Activated CD4-positive, CD25-positive, alpha-beta regulatory T cell (primary cell): ENCODE measurements around the gene MICALL1.

Experiments
- DNase-seq, 4 experiments: peaks; one replicate each; lab custom pipeline; 2025; lab: John Stamatoyannopoulos, UW

The MICALL1 gene

DNA sequence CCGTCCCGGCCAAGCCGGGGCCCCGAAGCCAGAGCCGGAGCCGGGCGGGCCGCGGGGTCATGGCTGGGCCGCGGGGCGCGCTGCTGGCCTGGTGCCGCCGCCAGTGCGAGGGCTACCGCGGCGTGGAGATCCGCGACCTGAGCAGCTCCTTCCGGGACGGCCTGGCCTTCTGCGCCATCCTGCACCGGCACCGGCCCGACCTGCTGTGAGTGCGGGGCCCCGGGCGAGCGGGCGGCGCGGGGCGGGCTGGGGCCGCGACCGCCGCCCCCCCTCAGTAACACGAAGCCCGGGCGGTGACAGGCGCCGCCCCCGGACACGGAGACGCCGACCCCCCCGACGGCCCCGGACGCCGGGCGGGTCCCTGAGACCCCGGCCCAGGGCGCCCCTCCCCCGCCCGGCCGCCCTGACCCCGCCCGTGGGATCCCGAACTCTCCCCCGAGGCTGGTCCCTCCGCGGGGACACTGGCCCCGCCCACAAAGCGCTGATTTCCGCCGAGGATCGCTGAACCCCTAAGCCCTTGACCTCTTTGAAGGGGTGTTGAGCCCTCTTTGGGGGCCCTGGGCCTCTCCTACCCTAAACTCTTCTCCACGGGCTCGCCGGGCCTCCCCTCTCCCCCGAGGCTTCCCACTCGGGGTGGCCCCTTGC, 389 bp downstream of the MICALL1 start:
- DNase-seq: no peak

DNA sequence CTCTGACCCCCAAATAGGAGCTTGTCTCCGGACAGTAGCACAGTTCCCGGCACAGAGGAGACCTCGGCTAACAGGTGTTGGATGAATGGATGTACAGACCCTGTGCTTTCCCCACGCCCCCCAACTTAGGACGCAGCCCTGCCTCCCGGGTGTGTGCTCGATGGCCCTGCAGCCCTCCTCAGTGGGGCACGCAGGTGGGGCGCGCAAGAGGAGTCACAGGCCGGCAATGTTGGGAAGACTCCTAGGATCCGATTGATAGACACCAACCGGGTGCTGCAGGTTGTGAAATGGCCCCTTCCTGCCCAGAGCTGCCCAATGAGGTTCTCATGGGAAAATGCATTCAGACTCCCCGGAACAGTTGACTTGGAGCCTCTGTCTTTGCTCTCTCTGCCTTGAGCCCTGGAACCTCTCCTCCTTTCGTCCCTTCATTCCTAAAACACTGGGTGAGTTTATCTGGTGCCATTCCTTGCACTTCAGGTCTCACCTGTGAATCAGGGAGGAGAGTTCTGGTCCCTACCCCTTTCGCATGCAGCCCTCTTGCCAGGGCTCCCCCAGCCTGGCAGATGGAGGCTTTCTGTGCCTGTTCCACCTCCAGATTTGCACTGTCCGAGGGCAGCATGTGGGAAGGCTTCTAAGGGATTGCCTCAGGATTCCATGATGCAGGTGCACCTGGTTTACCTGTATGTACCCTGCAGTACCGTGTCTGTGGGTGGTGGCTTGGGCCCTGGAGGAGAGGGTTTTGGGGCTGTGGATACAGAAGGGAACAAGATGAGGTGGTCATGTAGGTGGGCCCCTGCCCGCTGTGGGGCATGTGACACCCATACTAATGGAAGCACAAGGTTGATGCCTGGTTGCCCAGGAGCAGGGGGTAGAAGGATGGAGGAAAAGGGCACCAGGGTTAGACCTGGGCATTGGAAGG, 1.2 kb downstream of the MICALL1 start:
- no peak for DNase-seq

DNA sequence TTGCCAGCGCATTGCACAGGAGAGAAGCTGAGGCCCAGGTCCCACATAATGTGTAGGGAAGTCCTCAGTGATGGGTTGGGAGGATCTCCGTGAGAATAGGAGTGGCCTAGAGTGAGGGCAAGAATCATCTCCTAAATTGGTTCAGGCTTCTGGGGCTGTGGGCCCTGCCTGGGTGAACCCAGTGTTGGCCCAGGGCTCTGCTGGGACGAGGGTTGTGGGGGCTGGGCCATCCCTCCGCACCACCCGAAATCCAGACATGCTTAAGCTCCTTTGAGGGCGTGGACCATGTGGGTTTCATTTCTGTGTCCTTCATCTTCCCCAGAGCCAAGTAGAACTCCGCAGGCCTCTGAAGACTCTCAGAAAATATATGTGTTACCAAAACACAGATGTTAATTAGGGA, 3.7 kb downstream of the MICALL1 start:
- no peak for DNase-seq

DNA sequence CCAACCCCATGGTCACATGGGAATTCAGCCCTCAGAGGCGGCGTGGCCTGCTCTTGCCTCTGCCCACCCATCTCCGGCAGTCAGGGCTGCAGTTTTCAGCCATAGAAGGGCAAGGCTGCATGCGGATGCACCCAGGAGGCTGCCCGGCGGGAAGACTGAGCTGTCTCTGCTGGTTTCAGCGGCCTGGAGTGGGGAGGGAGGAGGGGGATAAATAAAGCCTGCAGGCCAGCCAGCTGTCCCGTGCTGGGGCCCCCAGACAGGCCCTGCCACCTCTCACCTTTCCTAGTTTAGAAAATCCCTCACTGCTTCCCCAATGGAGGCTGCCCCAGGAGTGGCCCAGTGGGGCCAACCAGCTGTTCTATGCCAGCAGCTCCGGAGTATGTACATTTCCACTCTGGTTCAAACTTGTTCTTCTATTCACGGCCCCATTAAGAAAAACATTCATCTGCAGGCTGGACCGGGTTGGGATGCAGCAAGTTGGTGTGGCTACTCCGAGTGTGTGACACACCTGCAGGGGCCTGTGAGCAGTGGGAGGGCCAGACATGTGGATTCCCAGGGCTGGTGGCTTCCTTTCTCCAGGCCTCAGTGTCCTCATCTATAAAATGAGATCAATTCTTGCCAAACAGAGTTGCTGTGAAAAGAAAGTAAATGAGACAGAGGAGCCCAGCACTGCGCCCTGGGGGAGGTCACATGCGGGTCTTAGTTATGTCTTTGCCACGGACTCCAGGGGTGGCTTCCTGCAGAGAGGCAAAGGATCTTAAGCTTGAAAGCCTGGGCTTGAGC, 5.0 kb downstream of the MICALL1 start:
- no peak for DNase-seq

DNA sequence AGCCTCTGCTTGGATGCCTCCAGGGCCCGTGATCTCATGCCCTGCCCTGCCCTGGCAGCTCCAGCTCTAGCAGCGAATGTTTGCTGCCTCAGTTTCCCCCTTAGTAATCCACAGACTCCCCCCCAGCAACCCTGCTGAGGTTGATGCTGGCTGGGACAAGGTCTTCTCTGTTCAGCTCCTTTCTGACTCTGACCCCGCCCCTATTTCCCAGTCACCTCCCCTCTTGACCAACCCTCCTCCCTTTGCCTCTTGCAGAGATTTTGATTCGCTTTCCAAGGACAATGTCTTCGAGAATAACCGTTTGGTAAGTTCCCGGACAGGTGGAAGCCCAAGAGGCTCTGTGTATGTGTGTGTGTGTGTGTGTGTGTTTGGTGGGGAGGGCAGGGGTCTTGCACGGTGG, 5.6 kb downstream of the MICALL1 start:
- no peak for DNase-seq

DNA sequence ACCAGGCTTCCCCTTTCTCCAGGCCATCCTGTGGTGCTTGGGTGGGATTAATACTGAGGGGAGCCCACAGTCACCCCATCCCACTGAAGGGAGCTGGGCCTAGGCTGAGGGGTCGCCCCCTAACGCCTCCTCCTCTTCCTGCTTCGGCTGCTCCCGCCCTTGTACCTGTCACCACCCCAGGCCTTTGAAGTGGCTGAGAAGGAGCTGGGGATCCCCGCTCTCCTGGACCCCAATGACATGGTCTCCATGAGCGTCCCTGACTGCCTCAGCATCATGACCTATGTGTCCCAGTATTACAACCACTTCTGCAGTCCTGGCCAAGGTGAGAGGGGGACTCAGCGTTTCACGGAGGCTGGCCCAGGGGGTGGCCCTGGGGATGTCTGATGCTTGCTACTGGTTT, 6.1 kb downstream of the MICALL1 start:
- DNase-seq: no peak

DNA sequence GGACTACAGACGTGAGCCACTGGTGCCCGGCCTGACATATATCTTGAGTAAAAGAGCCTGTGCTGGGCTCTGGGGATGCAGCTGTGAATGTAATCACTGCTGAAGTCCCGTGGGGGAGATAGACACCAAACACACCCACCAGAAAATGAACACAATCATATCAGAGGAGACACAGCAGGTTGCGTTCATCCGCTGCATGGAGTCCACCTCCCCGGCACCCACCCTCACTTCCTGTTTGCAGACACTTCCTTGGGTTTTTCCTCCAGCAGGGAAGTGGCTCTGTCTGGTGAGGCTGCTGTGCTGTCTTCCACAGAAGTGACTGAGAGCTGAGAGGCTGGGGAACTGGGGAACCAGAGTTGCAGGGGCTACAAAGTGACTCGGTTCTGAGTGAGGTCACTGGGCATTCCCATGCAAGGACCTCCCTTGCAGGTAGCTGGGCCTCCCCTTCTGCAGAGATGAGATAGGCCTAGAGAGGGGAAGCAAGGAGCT, 7.2 kb downstream of the MICALL1 start:
- no peak for DNase-seq

DNA sequence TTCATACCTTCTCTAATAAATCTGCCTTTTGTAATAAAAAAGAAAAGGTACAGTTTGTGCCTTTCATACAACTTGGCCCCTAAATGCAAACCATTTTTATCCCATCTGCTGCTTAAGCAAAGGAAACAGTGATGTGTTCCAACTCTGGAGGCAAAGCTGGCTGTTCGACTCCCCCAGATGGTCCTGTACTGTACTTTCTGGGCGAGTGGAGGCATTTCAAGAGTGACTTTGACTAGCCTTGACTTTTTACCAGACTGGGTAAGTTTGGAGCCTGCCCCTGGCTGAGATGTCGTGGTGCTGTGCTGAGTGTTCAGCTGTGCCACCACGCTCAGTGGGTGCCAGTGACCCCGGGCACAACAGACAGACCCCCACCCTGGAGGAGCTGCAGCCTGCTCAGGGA, 10.2 kb downstream of the MICALL1 start:
- DNase-seq: no peak

DNA sequence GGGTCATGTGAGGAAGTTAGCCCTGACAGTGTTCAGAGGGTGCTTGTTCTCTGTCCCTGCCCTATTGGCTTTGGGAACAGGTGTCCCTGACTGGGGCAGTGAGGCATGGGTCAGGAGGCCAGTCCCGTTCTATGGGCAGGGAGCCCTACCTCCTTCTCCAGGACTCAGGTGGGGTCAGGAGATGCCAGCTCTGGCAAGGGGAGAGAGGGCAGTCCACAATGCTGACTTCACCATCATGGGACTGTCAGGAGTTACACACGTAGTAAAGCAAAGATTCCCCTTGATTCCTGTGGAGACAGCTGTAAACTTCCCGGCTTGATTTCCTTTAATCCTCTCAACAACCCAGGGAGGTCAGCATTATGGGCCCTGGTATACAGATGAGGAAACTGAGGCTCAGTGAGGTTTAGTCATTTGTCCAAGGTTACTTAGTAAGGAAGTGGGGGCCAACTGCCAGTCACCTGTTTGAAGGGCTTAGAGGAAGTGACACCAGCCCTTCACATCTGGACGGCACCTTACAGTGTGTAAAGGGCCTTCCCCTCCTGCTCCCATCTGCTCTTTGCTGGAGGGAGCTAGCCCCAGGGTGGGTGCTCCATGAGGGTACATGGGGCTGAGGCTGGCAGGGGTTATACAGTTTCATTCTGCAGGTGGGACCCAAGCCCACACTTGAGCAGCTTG, 11.9 kb downstream of the MICALL1 start:
- DNase-seq: no peak

DNA sequence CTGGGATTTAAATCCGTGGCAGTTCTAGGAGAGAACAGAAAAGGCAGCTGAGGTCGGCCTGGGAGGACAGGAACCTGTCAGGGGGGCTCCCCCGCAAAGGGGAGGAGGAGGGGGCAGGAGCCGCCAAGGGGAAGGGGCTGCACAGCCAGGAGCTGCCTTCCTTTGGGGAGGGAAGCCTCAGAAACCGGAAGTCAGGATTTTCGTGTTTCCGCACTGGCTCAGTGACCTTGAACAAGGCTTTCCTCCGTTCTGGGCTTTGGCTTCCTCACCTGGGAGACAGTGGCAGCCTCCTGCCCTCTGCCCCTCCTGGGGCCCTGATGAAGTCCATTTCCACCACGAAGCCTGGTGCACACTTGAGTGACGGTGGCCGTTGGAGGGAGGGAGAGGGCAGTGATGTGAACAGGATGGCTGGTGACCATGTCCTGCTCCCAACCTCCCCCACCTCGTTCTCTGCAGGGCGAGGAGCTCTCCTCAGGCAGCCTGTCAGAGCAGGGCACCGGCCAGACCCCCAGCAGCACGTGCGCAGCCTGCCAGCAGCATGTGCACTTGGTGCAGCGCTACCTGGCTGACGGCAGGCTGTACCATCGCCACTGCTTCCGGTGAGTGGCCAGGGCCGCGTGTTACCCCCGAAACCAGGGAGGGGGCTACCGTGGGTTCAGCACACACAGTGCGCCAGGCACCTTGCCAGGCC, 12.6 kb downstream of the MICALL1 start:
- no peak for DNase-seq

DNA sequence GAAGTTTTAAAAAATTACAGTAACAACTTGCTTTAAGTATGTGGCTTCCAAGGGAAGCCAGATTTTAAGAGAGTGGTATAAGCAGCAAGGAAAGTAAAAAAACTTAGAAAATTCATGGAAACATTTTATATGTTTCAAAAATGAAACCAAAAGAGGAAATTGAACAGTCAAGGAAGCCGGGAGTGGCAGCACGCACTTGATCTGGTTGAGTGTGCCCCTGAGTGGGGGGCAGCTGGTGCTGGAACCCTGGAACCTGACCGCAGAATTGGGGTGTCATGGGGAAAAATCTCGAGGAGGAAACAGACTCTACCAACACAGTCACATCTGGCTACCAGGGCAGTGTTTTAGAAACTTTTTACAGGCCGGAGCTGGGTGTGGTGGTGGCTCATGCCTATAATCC, 14.0 kb downstream of the MICALL1 start:
- DNase-seq: no peak

DNA sequence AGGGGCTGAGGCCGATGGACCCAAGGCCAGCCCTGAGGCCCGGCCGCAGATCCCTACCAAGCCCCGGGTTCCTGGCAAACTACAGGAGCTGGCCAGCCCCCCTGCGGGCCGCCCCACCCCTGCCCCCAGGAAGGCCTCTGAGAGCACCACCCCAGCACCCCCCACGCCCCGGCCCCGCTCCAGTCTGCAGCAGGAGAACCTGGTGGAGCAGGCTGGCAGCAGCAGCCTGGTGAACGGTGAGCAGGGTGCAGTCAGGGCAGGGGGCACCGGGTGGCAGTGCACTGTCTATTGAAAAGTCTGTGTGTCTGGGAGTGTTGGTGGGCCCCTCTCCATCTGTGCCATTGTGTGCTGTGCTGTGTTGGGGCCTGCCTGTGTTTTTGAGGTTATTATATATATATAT, 16.1 kb downstream of the MICALL1 start:
- no peak for DNase-seq

DNA sequence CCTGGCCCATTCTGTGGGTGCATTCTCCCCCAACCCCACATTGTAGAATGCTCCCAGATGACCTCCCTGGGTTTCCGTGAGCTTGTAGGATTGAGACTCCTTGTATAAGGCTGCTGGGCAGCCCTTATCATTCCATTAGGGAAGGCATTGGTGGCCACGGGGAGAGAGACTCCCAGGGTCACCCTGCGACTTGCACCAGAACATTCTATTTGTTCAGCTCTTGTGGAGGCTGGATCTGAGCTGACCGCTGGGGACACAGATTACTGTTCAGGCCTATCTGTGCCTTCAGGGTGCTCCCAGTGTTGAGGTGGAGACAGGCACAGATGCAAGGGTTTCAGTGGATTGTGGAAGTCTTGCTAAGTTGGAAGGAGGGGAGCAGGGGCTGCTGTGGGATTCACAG, 17.8 kb downstream of the MICALL1 start:
- DNase-seq: no peak

DNA sequence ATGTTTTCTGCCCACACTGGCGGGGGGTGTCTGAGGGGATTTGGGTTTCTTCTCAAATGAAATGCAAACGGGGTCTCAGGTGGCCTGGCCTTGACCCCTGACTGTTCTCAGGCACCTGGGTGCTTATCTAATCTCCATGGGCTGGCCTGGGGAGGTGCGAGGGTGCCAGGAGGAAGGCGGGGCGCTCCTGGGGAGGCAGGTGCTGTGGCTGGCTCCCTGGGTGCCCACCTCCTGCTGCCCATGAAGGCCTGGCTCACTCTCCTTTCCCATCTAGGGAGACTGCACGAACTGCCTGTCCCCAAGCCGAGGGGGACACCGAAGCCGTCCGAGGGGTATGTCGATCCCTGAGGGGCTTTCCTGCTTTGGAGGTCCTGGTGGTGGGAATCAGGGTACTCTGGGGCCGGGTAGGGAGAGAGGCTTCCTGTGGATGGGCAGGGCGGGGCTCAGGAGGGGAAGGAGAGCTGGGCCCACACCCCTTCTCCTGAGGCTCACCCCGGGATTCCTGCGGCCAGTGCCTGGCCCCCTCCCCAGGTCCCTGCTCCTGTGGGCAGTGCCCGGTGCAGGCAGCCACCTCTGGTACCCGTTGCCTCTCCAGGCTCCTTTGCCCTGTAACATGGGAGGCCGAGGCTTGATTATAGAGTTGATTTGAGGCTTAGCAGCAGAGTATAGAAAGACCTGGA, 18.4 kb downstream of the MICALL1 start:
- DNase-seq: no peak

DNA sequence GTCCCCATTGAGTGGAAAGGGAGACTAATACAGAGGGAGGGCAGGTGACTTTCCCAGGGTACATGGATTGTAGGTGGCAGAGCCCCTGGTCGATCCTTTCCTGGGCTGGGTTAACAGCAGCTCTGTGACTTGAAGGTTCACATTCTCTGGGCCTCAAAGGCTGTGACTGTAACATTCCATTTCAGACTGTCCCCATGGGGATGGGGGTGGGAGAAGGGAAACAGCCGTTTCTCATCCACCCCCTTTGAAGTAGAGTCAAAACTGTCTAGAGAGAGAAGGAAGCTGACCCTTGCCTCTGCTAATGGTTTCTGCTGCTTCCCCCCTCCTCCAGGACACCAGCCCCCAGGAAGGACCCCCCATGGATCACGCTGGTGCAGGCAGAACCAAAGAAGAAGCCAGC, 19.2 kb downstream of the MICALL1 start:
- DNase-seq: no peak

DNA sequence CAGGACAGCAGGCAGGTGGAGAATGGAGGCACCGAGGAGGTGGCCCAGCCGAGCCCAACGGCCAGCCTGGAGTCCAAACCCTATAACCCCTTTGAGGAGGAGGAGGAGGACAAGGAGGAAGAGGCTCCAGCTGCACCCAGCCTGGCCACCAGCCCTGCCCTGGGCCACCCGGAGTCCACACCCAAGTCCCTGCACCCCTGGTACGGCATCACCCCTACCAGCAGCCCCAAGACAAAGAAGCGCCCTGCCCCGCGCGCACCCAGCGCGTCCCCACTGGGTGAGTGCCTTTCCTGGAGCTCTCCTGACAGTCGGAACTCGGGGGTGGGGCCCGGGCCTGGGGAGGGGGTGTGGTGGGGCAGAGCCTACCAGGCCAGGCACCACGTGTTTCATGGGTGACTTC, 19.7 kb downstream of the MICALL1 start:
- DNase-seq: no peak

DNA sequence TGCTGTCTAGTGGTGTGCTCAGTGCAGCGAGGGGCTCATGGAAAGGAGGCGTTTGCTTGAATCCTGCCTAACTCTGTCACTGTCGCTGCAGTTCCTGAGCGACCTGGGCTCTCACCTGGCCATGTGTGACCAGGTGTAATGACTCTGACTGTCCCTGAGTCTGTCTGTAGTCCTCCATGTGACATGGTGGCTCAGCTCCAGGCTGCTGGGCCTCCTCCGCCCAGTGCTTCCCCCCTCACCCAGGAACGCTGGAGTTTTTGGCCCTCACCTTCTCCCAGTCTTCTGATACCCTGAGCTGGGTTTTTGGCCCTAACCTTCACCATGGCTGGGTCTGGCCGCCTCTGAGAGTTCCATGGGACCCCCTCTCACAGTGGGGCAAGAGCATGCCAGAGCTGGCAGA, 20.3 kb downstream of the MICALL1 start:
- DNase-seq: no peak

DNA sequence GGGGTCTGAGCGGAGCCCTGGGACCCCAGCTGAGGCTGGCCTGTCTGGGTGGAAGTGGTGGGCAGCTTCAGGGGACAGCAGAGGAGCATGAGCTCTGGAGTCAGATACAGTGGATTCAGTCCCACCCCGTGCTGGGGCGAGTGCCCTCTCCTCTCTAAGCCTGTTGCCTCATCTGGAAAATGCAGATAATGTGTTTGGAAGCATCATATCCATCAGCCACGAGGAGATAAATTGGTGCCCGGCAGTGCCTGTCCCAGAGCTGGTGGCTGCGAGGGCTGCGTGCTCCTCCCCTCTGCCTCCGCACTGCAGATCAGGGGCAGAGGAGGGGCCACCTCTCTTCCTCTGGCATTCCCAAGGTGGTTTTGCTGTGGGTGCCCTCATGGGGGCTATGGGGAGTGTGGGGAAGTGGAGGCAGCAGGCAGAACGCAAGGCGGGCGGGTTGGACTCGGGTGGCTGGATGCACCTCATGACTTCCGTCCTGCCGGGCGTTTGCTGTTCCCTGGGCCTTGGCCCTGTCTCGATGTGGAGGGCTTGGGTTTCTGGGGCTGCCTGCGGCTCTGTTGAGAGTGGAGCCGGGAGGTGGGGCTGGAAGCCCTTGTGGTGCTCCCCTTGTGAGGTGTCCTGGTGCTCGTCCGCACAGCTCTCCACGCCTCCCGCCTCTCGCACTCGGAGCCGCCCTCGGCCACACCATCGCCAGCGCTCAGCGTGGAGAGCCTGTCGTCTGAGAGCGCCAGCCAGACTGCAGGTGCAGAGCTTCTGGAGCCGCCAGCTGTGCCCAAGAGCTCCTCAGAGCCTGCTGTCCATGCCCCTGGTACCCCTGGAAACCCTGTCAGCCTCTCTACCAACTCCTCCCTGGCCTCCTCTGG, 20.9 kb downstream of the MICALL1 start:
- DNase-seq: no peak

DNA sequence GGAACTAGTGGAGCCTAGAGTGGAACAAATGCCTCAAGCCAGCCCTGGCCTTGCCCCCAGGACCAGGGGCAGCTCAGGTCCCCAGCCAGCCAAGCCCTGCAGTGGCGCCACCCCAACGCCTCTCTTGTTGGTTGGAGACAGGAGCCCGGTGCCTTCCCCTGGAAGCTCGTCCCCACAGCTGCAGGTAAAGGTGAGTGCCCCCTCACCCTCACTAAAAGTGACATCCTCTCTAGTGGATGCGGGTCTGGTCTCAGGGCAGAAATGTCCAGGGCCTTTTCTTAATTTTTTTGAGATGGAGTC, 21.5 kb downstream of the MICALL1 start:
- no peak for DNase-seq

DNA sequence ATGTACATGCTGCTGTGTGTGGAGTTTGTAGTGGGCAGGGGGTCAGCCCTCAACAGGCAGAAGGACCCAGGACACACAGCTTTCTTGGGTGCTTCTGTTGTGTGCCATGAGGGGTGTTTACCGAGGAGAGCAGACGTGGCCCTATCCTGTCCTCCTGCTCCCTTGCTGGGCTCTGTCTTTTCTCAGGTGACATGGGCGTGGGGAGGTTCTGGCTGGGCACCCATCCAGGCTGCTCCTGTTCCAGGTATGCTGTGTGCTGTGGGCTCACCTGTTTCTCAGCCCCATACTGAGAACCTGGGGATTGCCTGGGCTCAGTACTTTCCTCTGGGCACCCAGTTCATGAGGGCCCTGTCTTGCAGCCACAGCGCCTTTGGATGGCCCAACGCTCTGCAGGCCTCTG, 23.3 kb downstream of the MICALL1 start:
- DNase-seq: no peak
